Heart left ventricle (tissue), 13 donors: Measurements from ENCODE around the gene IQGAP2.

Experiments used
- CTCF ChIP-seq, 12 donors: fragments of 200-600 bp; sonication (generic) in 4 of 12; IDR thresholded peaks; one replicate each; pipeline versions ENCODE4 v1.5.0 to v1.8.0; 2018 to 2022; ENCODE audit warnings: antibody characterized with exemption in 12 of 12, mild to moderate bottlenecking in 5 of 12
- POLR2A ChIP-seq, 2 donors: fragments of 450-650 bp; IDR thresholded peaks; one replicate each; pipeline ENCODE4 v1.6.1; 2017; ENCODE audit warnings: antibody characterized with exemption in 2 of 2, mild to moderate bottlenecking in 2 of 2, moderate library complexity in 2 of 2
- donor health status: ischemic (EF 13 %, LVEDD 7.1; RV severe dilation, severe dysfunction).
- donor health status: DM: no; HTN: yes; CAD: no.
- donor health status: DM: no; HTN: no; CAD: no.
- donor health status: ischemic (EF 25% LVEDD 6.9; RV normal size, moderate dysfunction).
- donor health status: ischemic (EF 25% LVEDD 5.7; RV mildly dilated, moderate dysfunction).
- donor health status: ischemic (EF 35%, LVEDD 5.7; RV mildly dilated, moderate dysfunction).
- donor health status: nonischemic (EF 11% LVEDD 7.7; RV severe dilation, severe dysfunction).
- donor health status: DM: yes; HTN: yes; CAD: no.
- donor health status: PGD.
- donor health status: ischemic (EF 29% LVEDD 5.4; RV normal size, mild dysfunction).
- donor health status: nonischemic (EF 23%, LVEDD 6.1; RV moderate dilation, normal function).

GRCh38 chr5:76754668-76755078 lies 351.6 kb downstream of the IQGAP2 start:
- TF ChIP-seq CTCF (IDR thresholded peaks at IDR 0.05) (no peak), POLR2A (IDR thresholded peaks at IDR 0.05) (no peak)
